GM12872 (cell line): ENCODE results near the gene FGD4.

Source experiments
- TF ChIP-seq, protein P1 (sequence below): IDR thresholded peaks from 3 replicates; pipeline ENCODE4 v1.5.1; 2011; ENCODE audit warnings: low read depth, mild to moderate bottlenecking, low read length, moderate library complexity; ENCODE audit not compliant: insufficient read depth

FGD4 gene

DNA sequence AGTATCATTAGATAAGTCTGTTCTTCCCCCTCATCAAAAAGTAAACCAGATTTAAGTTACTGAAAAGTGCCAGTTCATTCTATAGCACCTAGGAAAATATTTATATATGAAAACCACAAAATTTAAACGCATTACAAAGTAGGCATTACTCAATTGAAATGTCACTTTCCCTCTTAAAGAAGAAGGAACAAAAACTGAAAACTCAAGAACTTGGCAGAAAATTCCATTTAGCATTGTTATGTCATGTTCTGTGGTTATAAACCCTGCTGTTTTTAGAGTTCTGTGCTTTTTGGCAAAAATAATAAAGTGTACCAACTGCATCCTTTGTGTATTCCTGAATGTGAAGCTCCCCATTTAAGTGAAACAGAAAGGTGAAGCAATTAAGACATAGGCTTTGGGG, 3.6 kb downstream of the FGD4 start:
- TF ChIP-seq, protein P1, sequence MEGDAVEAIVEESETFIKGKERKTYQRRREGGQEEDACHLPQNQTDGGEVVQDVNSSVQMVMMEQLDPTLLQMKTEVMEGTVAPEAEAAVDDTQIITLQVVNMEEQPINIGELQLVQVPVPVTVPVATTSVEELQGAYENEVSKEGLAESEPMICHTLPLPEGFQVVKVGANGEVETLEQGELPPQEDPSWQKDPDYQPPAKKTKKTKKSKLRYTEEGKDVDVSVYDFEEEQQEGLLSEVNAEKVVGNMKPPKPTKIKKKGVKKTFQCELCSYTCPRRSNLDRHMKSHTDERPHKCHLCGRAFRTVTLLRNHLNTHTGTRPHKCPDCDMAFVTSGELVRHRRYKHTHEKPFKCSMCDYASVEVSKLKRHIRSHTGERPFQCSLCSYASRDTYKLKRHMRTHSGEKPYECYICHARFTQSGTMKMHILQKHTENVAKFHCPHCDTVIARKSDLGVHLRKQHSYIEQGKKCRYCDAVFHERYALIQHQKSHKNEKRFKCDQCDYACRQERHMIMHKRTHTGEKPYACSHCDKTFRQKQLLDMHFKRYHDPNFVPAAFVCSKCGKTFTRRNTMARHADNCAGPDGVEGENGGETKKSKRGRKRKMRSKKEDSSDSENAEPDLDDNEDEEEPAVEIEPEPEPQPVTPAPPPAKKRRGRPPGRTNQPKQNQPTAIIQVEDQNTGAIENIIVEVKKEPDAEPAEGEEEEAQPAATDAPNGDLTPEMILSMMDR = no peak

GRCh38 chr12:32407795-32408194, 8.4 kb downstream of the FGD4 start:
- TF ChIP-seq, protein P1 = no peak

- TF ChIP-seq, protein P1 = no peak
These were observed 14.1 kb downstream of the FGD4 start for GRCh38 chr12:32413412-32413811.

DNA sequence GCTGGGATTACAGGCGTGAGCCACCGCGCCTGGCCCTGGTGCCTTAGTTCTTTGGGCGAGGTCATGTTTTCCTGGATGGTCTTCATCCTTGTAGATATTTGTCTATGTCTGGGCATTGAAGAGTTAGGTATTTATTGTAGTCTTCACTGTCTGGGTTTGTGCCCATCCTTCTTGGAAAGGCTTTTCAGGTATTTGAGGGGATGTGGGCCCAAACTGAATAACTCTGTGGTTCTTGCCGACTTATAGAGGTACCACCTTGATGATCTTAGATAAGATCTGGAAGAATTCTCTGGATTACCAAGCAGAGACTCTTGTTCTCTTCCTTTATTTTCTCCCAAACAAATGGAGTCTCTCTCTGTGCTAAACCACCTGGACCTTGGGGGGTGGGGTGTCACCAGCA, 18.9 kb downstream of the FGD4 start:
- TF ChIP-seq, protein P1 = no peak

DNA sequence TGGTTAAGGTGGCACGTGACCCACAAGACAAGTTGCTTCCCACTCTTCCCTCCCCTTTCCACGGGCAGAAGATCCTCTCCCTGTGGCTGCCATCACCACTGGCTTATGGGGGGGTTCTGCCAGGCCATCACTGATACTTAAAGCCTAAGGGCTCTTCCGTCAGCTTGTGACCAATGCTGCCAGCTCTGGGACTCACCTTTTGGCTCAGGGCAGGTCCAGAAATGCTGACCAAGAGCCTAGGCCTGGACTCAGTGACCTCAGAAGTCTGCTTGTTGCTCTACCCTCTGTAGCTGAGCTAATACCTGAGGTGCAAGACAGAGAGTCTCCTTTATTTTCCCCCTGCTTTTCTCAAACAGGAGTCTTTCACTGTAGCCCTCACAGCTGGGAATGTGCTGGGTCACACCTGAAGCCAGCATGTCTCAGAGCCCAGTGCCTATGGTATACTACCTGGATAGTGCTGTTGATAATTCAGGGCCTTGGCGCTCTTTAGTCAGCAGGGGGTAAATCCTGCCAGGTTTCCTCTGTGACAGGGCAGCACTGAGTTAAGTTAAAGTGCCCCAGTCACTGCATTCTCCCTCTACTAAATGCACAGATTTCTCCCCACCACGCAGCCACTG, 19.7 kb downstream of the FGD4 start:
- TF ChIP-seq, protein P1 = no peak

- TF ChIP-seq, protein P1 = no peak
These were observed 20.2 kb downstream of the FGD4 start for GRCh38 chr12:32419520-32419960.

GRCh38 chr12:32420356-32420755, 21.0 kb downstream of the FGD4 start:
- TF ChIP-seq, protein P1 = no peak
